ENCODE data around the gene FLII.

Gene FLII

GRCh38 chr17:18245038-18245776 lies 13.3 kb downstream of the FLII start:
- no peak for DNase-seq (ENCODE audit: low read depth in 2 of 2)

GRCh38 chr17:18241229-18241871 lies 17.2 kb downstream of the FLII start:
- DNase-seq (ENCODE audit: low read depth in 2 of 2), result no peak

- DNase-seq (ENCODE audit: low read depth in 2 of 2), result no peak
These were observed 18.1 kb downstream of the FLII start for GRCh38 chr17:18240449-18240848.

GRCh38 chr17:18238299-18238698 lies 20.2 kb downstream of the FLII start:
- no peak for DNase-seq (ENCODE audit: low read depth in 2 of 2)

- DNase-seq (ENCODE audit: low read depth in 2 of 2), result no peak
These were observed 21.1 kb downstream of the FLII start for GRCh38 chr17:18237461-18237860.

GRCh38 chr17:18236494-18236893 lies 22.0 kb downstream of the FLII start:
- DNase-seq (ENCODE audit: low read depth in 2 of 2), result no peak

GRCh38 chr17:18235743-18236256 lies 22.7 kb downstream of the FLII start:
- no peak for DNase-seq (ENCODE audit: low read depth in 2 of 2)

GRCh38 chr17:18234853-18235380 lies 23.6 kb downstream of the FLII start:
- no peak for DNase-seq (ENCODE audit: low read depth in 2 of 2)

GRCh38 chr17:18233803-18234518 lies 24.6 kb downstream of the FLII start:
- DNase-seq (ENCODE audit: low read depth in 2 of 2), result no peak

GRCh38 chr17:18231164-18231563 lies 27.4 kb downstream of the FLII start:
- no peak for DNase-seq (ENCODE audit: low read depth in 2 of 2)

GRCh38 chr17:18230288-18231141 lies 28.0 kb downstream of the FLII start:
- DNase-seq (ENCODE audit: low read depth in 2 of 2), result no peak

- DNase-seq (ENCODE audit: low read depth in 2 of 2), result no peak
These were observed 28.8 kb downstream of the FLII start for GRCh38 chr17:18229771-18230170.

- no peak for DNase-seq (ENCODE audit: low read depth in 2 of 2)
These were observed 29.3 kb downstream of the FLII start for GRCh38 chr17:18229254-18229653.

GRCh38 chr17:18228176-18228682 lies 30.3 kb downstream of the FLII start:
- no peak for DNase-seq (ENCODE audit: low read depth in 2 of 2)

- no peak for DNase-seq (ENCODE audit: low read depth in 2 of 2)
These were observed 30.9 kb downstream of the FLII start for GRCh38 chr17:18227635-18228034.

GRCh38 chr17:18226284-18226945 lies 32.1 kb downstream of the FLII start:
- no peak for DNase-seq (ENCODE audit: low read depth in 2 of 2)

GRCh38 chr17:18225642-18226283 lies 32.8 kb downstream of the FLII start:
- DNase-seq (ENCODE audit: low read depth in 2 of 2), result no peak

- peak; percentile 87 to 90 for DNase-seq (ENCODE audit: low read depth in 2 of 2)
These were observed 33.4 kb downstream of the FLII start, which contains the start of gene LLGL1 for GRCh38 chr17:18225121-18225641. LLGL1 (plus strand) TSS chr17:18225635; CDS start chr17:18225683, 48 bp downstream.

- no peak for DNase-seq (ENCODE audit: low read depth in 2 of 2)
These were observed 34.0 kb downstream of the FLII start for GRCh38 chr17:18224387-18225120.

Data from stimulated activated CD8-positive, alpha-beta memory T cell treated with anti-CD3 and anti-CD28 coated beads, Interleukin-15, amount 100 ng/mL, for 4 hours (primary cell).